A549 (cell line): ENCODE measurements around the gene FCGR2B.
"Not testable (repeated sequence)": the region's sequence is repeated elsewhere in the genome, so short reads cannot be mapped to it uniquely, and the experiment has no call there.

Experiments
- ATOH8 ChIP-seq: fragments of 250-450 bp; sonication (Bioruptor Pico); IDR thresholded peaks from 2 replicates; pipeline ENCODE4 v1.5.0; 2020; ENCODE audit warnings: low read depth, mild to moderate bottlenecking, moderate library complexity
- CTCF ChIP-seq: fragments of >200 bp; sonication (Bioruptor Twin); formaldehyde crosslinking; IDR thresholded peaks from 3 replicates; pipeline ENCODE4 v1.5.1; 2016
- ELK1 ChIP-seq: fragments of 150-350 bp; IDR thresholded peaks from 2 replicates; pipeline ENCODE4 v1.6.1; 2014; ENCODE audit warnings: low read depth, mild to moderate bottlenecking, low read length
- EP300 ChIP-seq, 2 experiments: fragments of >200 bp; sonication (Bioruptor Twin); formaldehyde crosslinking; IDR thresholded peaks; 2 replicates in 1 of 2; 3 replicates in 1 of 2; pipeline ENCODE4 v1.6.1; 2016 to 2017
- HMGXB4 ChIP-seq: fragments of 250-450 bp; sonication (Bioruptor Pico); IDR thresholded peaks from 2 replicates; pipeline ENCODE4 v1.5.0; 2021; ENCODE audit warnings: mild to moderate bottlenecking, moderate library complexity, borderline replicate concordance
- MAZ ChIP-seq: fragments of 150-350 bp; IDR thresholded peaks from 2 replicates; pipeline ENCODE4 v1.6.1; 2014; ENCODE audit warnings: antibody characterized with exemption, low read depth, low read length, borderline replicate concordance
- MYC ChIP-seq: IDR thresholded peaks from 2 replicates; pipeline ENCODE4 v1.6.1; 2012; ENCODE audit warnings: mild to moderate bottlenecking, inconsistent platforms, low read length, improper control_type of control experiment, borderline replicate concordance
- PBX3 ChIP-seq: IDR thresholded peaks from 2 replicates; pipeline ENCODE4 v1.6.1; 2012
- PHF8 ChIP-seq: fragments of 200-600 bp; sonication (generic); IDR thresholded peaks from 2 replicates; pipeline ENCODE4 v1.6.1; 2016; ENCODE audit warnings: low read depth, mild to moderate bottlenecking, antibody characterized with exemption, moderate library complexity, borderline replicate concordance
- POLR2A ChIP-seq: IDR thresholded peaks from 2 replicates; pipeline ENCODE4 v1.6.1; 2012; ENCODE audit warnings: mild to moderate bottlenecking, low read length

- not testable (repeated sequence) for TF ChIP-seq HMGXB4 (CRISPR knock-in tag); MYC; CTCF; MAZ; POLR2A; PBX3; PHF8; ATOH8 (CRISPR knock-in tag); ELK1; EP300 (IDR thresholded peaks at IDR 0.05)
Measured at GRCh38 chr1:161639203-161639602, 23.7 kb upstream of the FCGR2B start.
